Endothelial cell of umbilical vein (primary cell): ENCODE results near the gene DCHS1.

Experiments
- CTCF ChIP-seq, 2 donors: IDR thresholded peaks; 1 replicate in 1 of 2; 2 replicates in 1 of 2; pipeline ENCODE4 v1.5.1; 2011; ENCODE audit warnings: low read length in 2 of 2, mild to moderate bottlenecking in 2 of 2, moderate library complexity in 2 of 2, control low read depth in 1 of 2, inconsistent platforms in 1 of 2, low read depth in 1 of 2; ENCODE audit not compliant: insufficient read depth in 1 of 2; ENCODE audit errors: extremely low read depth in 1 of 2
- EZH2 ChIP-seq: IDR thresholded peaks from 2 replicates; pipeline ENCODE4 v1.6.1; 2012; ENCODE audit warnings: borderline replicate concordance, low read depth, mild to moderate bottlenecking, moderate library complexity, low read length, inconsistent platforms; ENCODE audit not compliant: severe bottlenecking
- MAX ChIP-seq: IDR thresholded peaks from 2 replicates; pipeline ENCODE4 v1.6.1; 2011; ENCODE audit not compliant: insufficient read depth, insufficient read length
- MYC ChIP-seq: IDR thresholded peaks from one replicate; pipeline ENCODE4 v1.6.1; 2011; ENCODE audit warnings: mild to moderate bottlenecking, low read depth, low read length
- POLR2A ChIP-seq: IDR thresholded peaks from 2 replicates; pipeline ENCODE4 v1.6.1; 2012; ENCODE audit warnings: low read depth, mild to moderate bottlenecking, control low read depth, low read length

- TF ChIP-seq CTCF (IDR thresholded peaks at IDR 0.05; ENCODE audit: extremely low read depth in 1 of 2, insufficient read depth in 1 of 2, low read depth in 1 of 2, low read length in 2 of 2) = no peak
- TF ChIP-seq MYC = no peak
- no peak for TF ChIP-seq POLR2A
- TF ChIP-seq MAX = no peak
- TF ChIP-seq EZH2 = no peak
Measured at GRCh38 chr11:6682591-6682935, 27.0 kb upstream of the DCHS1 start.
